ENCODE results near the gene NOVA1.

Gene NOVA1

GRCh38 chr14:26598672-26599131 lies 869 bp upstream of the NOVA1 start:
- Mint-ChIP-seq H3K27me3 (ENCODE audit: low read depth) (peaks cover 21% of the 10 kb centered on the region), H3K36me3 (ENCODE audit: low read depth) (no peaks in the 10 kb centered on the region), H3K9me3 (no peaks in the 10 kb centered on the region), H3K4me1 (ENCODE audit: low read depth) (peaks cover 2% of the 10 kb centered on the region), H3K27ac (no peak overlapping the region), H3K4me3 (peak overlapping the region; percentile 51)
- DNase-seq (ENCODE audit: low spot score) = no peak

- peaks cover 2% of the 10 kb centered on the region for H3K4me1 Mint-ChIP-seq (ENCODE audit: low read depth)
- H3K27me3 Mint-ChIP-seq (ENCODE audit: low read depth) = peaks cover 21% of the 10 kb centered on the region
- DNase-seq (ENCODE audit: low spot score) = peak; percentile 4
- no peaks in the 10 kb centered on the region for H3K9me3 Mint-ChIP-seq
- H3K36me3 Mint-ChIP-seq (ENCODE audit: low read depth) = no peaks in the 10 kb centered on the region
- H3K27ac Mint-ChIP-seq = no peak overlapping the region
- peak overlapping the region; percentile 51 for H3K4me3 Mint-ChIP-seq
Observed at GRCh38 chr14:26598081-26598671, 343 bp upstream of the NOVA1 start.

- peaks cover 2% of the 10 kb centered on the region for H3K4me1 Mint-ChIP-seq (ENCODE audit: low read depth)
- no peak overlapping the region for H3K27ac Mint-ChIP-seq
- no peak overlapping the region for H3K4me3 Mint-ChIP-seq
- no peak for DNase-seq (ENCODE audit: low spot score)
- H3K9me3 Mint-ChIP-seq = no peaks in the 10 kb centered on the region
- peaks cover 21% of the 10 kb centered on the region for H3K27me3 Mint-ChIP-seq (ENCODE audit: low read depth)
- H3K36me3 Mint-ChIP-seq (ENCODE audit: low read depth) = no peaks in the 10 kb centered on the region
Observed at GRCh38 chr14:26597071-26597588, 703 bp downstream of the NOVA1 start.

GRCh38 chr14:26596543-26597061 lies 1.2 kb downstream of the NOVA1 start:
- Mint-ChIP-seq H3K27ac (no peak overlapping the region), H3K4me3 (peak overlapping the region; percentile 51), H3K36me3 (ENCODE audit: low read depth) (no peaks in the 10 kb centered on the region), H3K4me1 (ENCODE audit: low read depth) (peaks cover 2% of the 10 kb centered on the region), H3K9me3 (no peaks in the 10 kb centered on the region), H3K27me3 (ENCODE audit: low read depth) (peaks cover 21% of the 10 kb centered on the region)
- DNase-seq (ENCODE audit: low spot score) = no peak

GRCh38 chr14:26595926-26596542 lies 1.8 kb downstream of the NOVA1 start:
- Mint-ChIP-seq H3K4me1 (ENCODE audit: low read depth) (peaks cover 2% of the 10 kb centered on the region), H3K36me3 (ENCODE audit: low read depth) (no peaks in the 10 kb centered on the region), H3K4me3 (peak overlapping the region; percentile 51), H3K9me3 (no peaks in the 10 kb centered on the region), H3K27ac (no peak overlapping the region), H3K27me3 (ENCODE audit: low read depth) (peaks cover 21% of the 10 kb centered on the region)
- no peak for DNase-seq (ENCODE audit: low spot score)

- Mint-ChIP-seq H3K9me3 (no peaks in the 10 kb centered on the region), H3K4me1 (ENCODE audit: low read depth) (peaks cover 2% of the 10 kb centered on the region), H3K4me3 (no peak overlapping the region), H3K27ac (no peak overlapping the region), H3K27me3 (ENCODE audit: low read depth) (peaks cover 21% of the 10 kb centered on the region), H3K36me3 (ENCODE audit: low read depth) (no peaks in the 10 kb centered on the region)
- DNase-seq (ENCODE audit: low spot score) = no peak
Observed at GRCh38 chr14:26594756-26595545, 2.9 kb downstream of the NOVA1 start.

- H3K4me1 Mint-ChIP-seq (ENCODE audit: low read depth) = peaks cover 2% of the 10 kb centered on the region
- no peak for DNase-seq (ENCODE audit: low spot score)
- H3K27ac Mint-ChIP-seq = no peak overlapping the region
- H3K27me3 Mint-ChIP-seq (ENCODE audit: low read depth) = peaks cover 19% of the 10 kb centered on the region
- H3K4me3 Mint-ChIP-seq = no peak overlapping the region
- H3K36me3 Mint-ChIP-seq (ENCODE audit: low read depth) = no peaks in the 10 kb centered on the region
- H3K9me3 Mint-ChIP-seq = no peaks in the 10 kb centered on the region
Observed at GRCh38 chr14:26594148-26594547, 3.7 kb downstream of the NOVA1 start.

- Mint-ChIP-seq H3K4me1 (ENCODE audit: low read depth) (peaks cover 2% of the 10 kb centered on the region), H3K9me3 (no peaks in the 10 kb centered on the region), H3K36me3 (ENCODE audit: low read depth) (no peaks in the 10 kb centered on the region), H3K4me3 (no peak overlapping the region), H3K27me3 (ENCODE audit: low read depth) (peaks cover 11% of the 10 kb centered on the region), H3K27ac (no peak overlapping the region)
- no peak for DNase-seq (ENCODE audit: low spot score)
Observed at GRCh38 chr14:26593357-26593756, 4.5 kb downstream of the NOVA1 start.

- no peaks in the 10 kb centered on the region for H3K27me3 Mint-ChIP-seq (ENCODE audit: low read depth)
- no peak overlapping the region for H3K27ac Mint-ChIP-seq
- H3K9me3 Mint-ChIP-seq = no peaks in the 10 kb centered on the region
- no peak for DNase-seq (ENCODE audit: low spot score)
- no peaks in the 10 kb centered on the region for H3K36me3 Mint-ChIP-seq (ENCODE audit: low read depth)
- no peak overlapping the region for H3K4me3 Mint-ChIP-seq
- H3K4me1 Mint-ChIP-seq (ENCODE audit: low read depth) = no peaks in the 10 kb centered on the region
Observed at GRCh38 chr14:26589925-26590324, 7.9 kb downstream of the NOVA1 start.

- Mint-ChIP-seq H3K36me3 (ENCODE audit: low read depth) (no peaks in the 10 kb centered on the region), H3K4me3 (no peak overlapping the region), H3K27me3 (ENCODE audit: low read depth) (no peaks in the 10 kb centered on the region), H3K4me1 (ENCODE audit: low read depth) (no peaks in the 10 kb centered on the region), H3K9me3 (peaks cover 26% of the 10 kb centered on the region), H3K27ac (no peak overlapping the region)
- no peak for DNase-seq (ENCODE audit: low spot score)
Observed at GRCh38 chr14:26577711-26578110, 20.1 kb downstream of the NOVA1 start.

- H3K36me3 Mint-ChIP-seq (ENCODE audit: low read depth) = no peaks in the 10 kb centered on the region
- H3K4me1 Mint-ChIP-seq (ENCODE audit: low read depth) = no peaks in the 10 kb centered on the region
- H3K9me3 Mint-ChIP-seq = peaks cover 33% of the 10 kb centered on the region
- no peak for DNase-seq (ENCODE audit: low spot score)
- no peak overlapping the region for H3K4me3 Mint-ChIP-seq
- no peaks in the 10 kb centered on the region for H3K27me3 Mint-ChIP-seq (ENCODE audit: low read depth)
- H3K27ac Mint-ChIP-seq = no peak overlapping the region
Observed at GRCh38 chr14:26554069-26554772, 43.6 kb downstream of the NOVA1 start.

- no peak for DNase-seq (ENCODE audit: low spot score)
- H3K36me3 Mint-ChIP-seq (ENCODE audit: low read depth) = no peaks in the 10 kb centered on the region
- no peaks in the 10 kb centered on the region for H3K4me1 Mint-ChIP-seq (ENCODE audit: low read depth)
- H3K9me3 Mint-ChIP-seq = peaks cover 23% of the 10 kb centered on the region
- H3K4me3 Mint-ChIP-seq = no peak overlapping the region
- H3K27ac Mint-ChIP-seq = no peak overlapping the region
- H3K27me3 Mint-ChIP-seq (ENCODE audit: low read depth) = no peaks in the 10 kb centered on the region
Observed at GRCh38 chr14:26549571-26549970, 48.3 kb downstream of the NOVA1 start.

GRCh38 chr14:26548406-26548805 lies 49.4 kb downstream of the NOVA1 start:
- H3K27me3 Mint-ChIP-seq (ENCODE audit: low read depth) = no peaks in the 10 kb centered on the region
- H3K27ac Mint-ChIP-seq = no peak overlapping the region
- H3K9me3 Mint-ChIP-seq = peaks cover 28% of the 10 kb centered on the region
- DNase-seq (ENCODE audit: low spot score) = no peak
- no peaks in the 10 kb centered on the region for H3K36me3 Mint-ChIP-seq (ENCODE audit: low read depth)
- H3K4me3 Mint-ChIP-seq = no peak overlapping the region
- no peaks in the 10 kb centered on the region for H3K4me1 Mint-ChIP-seq (ENCODE audit: low read depth)

Data from T-helper 2 cell treated with Interferon-gamma antibody and Interleukin-4, amounts not matched to agents 5 μg/mL and 100 μg/mL, for 36 hours (primary cell).